ENCODE measurements around the gene BRMS1.

Gene BRMS1

DNA sequence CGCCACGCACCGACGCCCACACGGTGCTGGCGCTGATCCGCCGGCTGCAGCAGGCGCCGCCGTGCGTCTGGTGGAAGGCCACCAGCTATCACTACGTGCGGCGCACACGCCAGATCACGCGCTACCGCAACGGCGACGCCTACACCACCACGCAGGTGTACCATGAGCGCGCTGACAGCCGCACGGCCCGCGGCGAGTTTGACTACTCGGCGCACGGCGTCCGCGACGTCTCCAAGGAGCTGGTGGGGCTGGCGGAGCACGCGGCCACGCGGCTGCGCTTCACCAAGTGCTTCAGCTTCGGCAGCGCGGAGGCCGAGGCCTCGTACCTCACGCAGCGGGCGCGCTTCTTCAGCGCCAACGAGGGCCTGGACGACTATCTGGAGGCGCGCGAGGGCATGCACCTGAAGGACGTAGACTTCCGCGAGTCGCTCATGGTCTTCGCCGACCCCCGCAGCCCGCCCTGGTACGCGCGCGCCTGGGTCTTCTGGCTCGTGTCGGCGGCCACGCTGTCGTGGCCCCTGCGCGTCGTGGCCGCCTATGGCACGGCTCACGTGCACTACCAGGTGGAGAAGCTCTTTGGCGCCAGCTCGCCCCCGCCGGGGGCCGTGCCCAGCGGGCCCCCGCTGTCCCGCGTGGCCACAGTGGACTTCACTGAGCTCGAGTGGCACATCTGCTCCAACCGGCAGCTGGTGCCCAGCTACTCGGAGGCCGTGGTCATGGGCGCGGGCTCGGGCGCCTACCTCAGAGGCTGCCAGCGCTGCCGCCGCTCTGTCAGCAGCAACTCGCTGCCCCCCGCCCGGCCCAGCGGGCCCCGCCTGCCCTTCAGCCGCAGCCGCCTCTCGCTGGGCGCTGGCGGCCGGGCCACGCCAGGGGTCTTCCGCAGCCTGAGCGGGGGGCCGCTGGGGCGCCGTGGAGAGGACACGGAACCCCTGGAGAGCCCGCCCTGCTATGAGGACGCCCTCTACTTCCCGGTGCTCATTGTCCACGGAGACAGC lies 50.0 kb downstream of the BRMS1 start:
- no peak for DNase-seq

- no peak for DNase-seq
Observed at GRCh38 chr11:66293777-66294625, 50.9 kb downstream of the BRMS1 start.

DNA sequence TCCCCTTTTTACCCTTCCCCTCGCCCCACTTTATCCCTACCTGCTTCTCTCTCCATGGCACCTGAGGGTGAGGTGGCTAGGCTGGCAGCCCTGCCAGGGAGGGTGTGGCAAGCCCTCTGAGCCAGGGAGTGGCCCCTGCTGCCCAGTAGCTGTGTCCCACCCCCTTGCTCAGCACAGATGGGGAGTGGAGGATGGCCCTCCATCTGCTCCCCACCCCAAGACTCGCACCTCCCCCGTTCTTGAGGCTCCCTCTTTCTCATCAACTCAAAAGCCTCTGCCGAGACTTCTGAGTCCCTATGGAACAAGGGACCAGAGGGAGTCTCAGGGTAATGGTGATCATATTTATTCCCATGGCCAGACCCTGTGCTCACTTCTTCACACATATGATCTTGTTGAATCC lies 51.6 kb downstream of the BRMS1 start:
- DNase-seq = no peak

GRCh38 chr11:66292543-66293332 lies 52.2 kb downstream of the BRMS1 start:
- DNase-seq = no peak

DNA sequence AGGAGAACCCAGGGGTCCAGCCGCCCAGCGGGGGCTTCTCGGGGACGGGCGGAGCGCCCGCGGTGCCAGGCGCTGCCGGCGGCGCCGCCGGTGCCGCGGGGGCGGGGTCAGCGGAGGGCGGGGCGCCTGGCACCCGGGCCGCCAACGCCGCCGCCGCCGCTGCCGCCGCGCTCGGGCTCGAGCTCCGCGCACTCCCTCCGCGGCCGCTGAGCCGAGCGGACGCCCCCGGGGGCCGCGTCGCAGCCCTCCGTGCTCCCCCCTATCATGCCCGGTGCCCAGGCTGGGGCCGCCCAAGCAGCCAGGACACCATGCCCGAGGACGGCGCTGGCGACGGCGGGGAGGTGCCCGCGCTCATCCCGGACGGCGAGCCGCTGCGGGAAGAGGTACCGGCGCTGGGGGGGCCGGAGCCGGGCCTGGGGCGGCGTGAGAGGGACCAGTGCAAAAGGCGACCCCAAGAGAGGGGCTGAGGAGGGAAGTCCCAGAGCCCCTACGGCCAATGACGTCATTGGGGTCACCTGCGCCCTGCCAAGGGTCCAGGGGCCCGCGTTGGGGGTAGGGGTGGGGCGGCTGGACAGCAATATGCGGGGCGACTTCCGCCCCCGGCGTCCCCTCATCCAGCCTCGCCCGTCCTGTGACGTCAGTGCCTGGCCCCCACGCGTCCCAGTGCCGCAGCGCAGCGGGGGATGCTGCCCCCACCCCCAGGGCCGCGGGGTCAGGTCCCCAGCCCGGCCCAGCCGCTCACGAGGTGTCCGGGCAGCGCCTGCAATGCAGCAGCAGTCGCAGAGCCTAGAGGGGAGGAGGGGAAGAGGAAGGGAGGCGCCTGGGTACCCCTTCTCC lies 53.0 kb downstream of the BRMS1 start, which contains the start of gene TMEM151A:
Gene TMEM151A (plus strand): TSS at position 189 of the 837 bp plus-strand sequence. CDS start 120 bp downstream, at position 309.
- no peak for DNase-seq

DNA sequence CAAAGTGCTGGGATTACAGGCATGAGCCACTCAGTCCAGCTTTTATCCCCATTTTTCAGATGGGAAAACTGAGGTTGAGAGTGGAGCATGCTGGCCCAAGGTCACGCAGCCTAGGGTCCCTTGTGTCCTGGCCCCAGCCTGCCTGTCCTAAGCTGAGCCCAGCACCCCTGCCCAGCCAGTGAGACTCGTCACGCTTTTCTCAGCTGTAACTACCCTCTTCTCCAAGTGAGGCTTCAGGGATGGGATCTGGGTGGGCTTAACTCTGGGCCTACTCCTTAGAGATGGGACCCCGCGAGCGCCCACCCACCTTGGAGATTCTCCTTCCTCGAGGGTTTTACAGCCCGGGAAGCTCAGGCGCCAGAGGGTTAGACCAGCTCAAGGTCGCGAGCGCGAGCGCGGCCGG lies 53.6 kb downstream of the BRMS1 start:
- no peak for DNase-seq

- no peak for DNase-seq
Observed at GRCh38 chr11:66290330-66290621, 54.6 kb downstream of the BRMS1 start.

- peak; percentile 84 for DNase-seq
Observed at GRCh38 chr11:66289548-66290329, 55.2 kb downstream of the BRMS1 start.

DNA sequence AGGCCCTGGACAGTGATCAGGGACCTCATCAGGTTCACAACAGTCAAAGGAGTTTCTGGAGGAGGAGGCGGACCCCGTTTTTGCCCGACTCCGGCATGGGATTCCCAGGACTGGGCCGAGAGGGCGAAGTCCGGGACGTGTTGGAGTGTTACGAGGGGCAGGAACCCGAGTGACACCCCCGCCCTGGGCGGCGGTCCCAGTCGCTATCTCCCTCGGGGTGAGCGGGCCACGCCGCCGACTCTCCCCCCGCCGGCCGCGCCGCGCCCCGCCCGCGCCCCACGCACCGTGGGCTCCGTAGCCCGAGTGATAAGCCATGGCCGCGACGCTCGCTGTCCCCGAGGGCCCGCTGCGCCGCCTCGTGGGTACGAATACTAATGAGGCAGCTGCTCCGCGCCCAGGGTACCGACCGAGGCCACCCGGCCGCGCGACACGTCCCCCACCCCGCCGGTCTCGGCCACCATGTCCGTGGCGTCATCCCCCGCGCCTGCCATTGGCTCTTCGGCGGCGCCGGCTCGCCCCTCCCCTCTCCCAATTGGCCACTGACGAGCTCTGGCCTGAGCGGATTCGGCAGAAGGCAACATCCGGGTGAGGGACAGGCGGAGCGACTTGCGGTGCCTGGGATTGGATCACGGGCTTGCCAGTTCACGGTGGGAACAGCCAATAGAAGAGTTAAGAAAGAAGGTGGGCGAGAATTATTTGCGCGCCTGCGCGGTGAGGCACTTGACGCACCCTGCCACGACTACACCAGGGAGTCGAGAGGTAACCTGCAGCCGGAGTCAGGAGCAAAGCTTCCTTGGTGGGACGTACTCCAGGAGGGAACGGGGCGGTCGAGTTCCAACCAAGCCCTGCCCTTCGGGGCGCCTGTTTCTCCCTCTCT lies 56.0 kb downstream of the BRMS1 start, which contains the start of gene YIF1A:
Gene YIF1A (minus strand): TSS at position 473 of the 877 bp plus-strand sequence. CDS start 158 bp downstream, at position 315.
- DNase-seq = peak; percentile 100

DNA sequence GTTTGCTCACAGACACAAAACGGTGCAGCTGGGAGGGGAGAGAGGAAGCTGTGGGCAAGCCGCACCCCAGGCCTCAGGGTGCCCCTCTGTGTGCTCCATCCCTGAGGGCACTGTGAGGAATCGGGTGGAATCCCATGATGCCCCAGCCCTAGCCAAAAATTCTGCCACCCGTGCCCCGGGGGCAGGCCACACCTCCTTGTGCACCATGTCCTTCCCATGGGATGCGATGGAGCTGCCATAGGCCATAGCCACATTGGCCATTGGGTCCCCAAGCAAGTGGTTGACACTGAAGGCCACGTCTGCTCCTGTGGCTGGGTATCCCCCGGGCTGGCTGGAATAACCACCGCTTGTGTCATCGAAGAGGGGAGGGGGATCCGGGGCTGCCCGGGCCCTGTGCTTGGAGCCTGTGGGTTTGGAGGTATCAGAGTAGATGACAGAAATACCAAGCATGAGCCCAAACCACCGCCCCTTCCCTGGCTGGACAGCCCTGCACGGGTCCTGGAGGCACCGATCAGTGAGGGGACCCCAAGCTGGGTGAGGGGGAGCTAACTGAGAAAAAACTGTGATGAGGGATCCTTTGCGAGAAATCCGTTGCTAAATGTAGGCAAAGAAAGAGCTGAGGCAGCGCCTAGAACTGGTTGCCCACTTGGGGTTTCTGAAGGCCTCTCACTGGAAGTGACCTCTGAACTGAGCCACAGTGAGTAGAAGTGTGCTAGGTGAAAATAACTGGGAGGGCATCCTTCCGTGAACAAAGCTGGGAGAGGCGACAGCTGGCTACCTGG lies 56.8 kb downstream of the BRMS1 start:
- no peak for DNase-seq

Data from activated CD4-positive, alpha-beta T cell treated with anti-CD3 and anti-CD28 coated beads, Interleukin-2, Interleukin-6, amounts not matched to agents 100 ng/mL and 50 ng/mL, durations not matched to agents 16 hours and 8 hours (primary cell).